Stimulated activated CD4-positive, alpha-beta T cell treated with anti-CD3 and anti-CD28 coated beads, Interleukin-15, amount 100 ng/mL, for 48 hours (primary cell): Measurements from ENCODE around the gene DNAJB4.
A peak's percentile ranks its signal among the peaks of the same experiment; 100 is the strongest.

Source experiments
- DNase-seq, 2 donors: peaks; one replicate each; pipeline ENCODE4 v3.0.0-alpha.2; 2020; ENCODE audit warnings: low read depth in 2 of 2

Gene DNAJB4

GRCh38 chr1:78038071-78038470 is 33.3 kb downstream of the DNAJB4 start:
- DNase-seq = no peak

- DNase-seq = no peak
Observed at GRCh38 chr1:78038491-78038939, 33.8 kb downstream of the DNAJB4 start.

GRCh38 chr1:78040484-78041089 is 35.8 kb downstream of the DNAJB4 start:
- no peak for DNase-seq

GRCh38 chr1:78043436-78043835 is 38.7 kb downstream of the DNAJB4 start:
- DNase-seq = no peak

GRCh38 chr1:78044796-78045562 is 40.2 kb downstream of the DNAJB4 start:
- DNase-seq = no peak

GRCh38 chr1:78045563-78045925 is 40.8 kb downstream of the DNAJB4 start:
- no peak for DNase-seq

GRCh38 chr1:78045926-78046778 is 41.4 kb downstream of the DNAJB4 start, which contains the start of gene GIPC2:
GIPC2 (plus strand) TSS chr1:78045966; CDS start chr1:78046095, 129 bp downstream.
- peak; percentile 4 to 26 for DNase-seq

- no peak for DNase-seq
Observed at GRCh38 chr1:78047106-78047505, 42.4 kb downstream of the DNAJB4 start.

GRCh38 chr1:78047631-78048030 is 42.9 kb downstream of the DNAJB4 start:
- no peak for DNase-seq

GRCh38 chr1:78048446-78048845 is 43.7 kb downstream of the DNAJB4 start:
- no peak for DNase-seq

GRCh38 chr1:78049396-78049795 is 44.7 kb downstream of the DNAJB4 start:
- DNase-seq = no peak

GRCh38 chr1:78051005-78051404 is 46.3 kb downstream of the DNAJB4 start:
- DNase-seq = no peak

GRCh38 chr1:78052685-78053405 is 48.1 kb downstream of the DNAJB4 start:
- no peak for DNase-seq

- DNase-seq = no peak
Observed at GRCh38 chr1:78053498-78053897, 48.8 kb downstream of the DNAJB4 start.

GRCh38 chr1:78054559-78054958 is 49.8 kb downstream of the DNAJB4 start:
- DNase-seq = no peak

GRCh38 chr1:78054972-78055371 is 50.2 kb downstream of the DNAJB4 start:
- no peak for DNase-seq

- no peak for DNase-seq
Observed at GRCh38 chr1:78055565-78056132, 50.9 kb downstream of the DNAJB4 start.

- DNase-seq = no peak
Observed at GRCh38 chr1:78058670-78059069, 53.9 kb downstream of the DNAJB4 start.

- DNase-seq = no peak
Observed at GRCh38 chr1:78060857-78061563, 56.3 kb downstream of the DNAJB4 start.

- DNase-seq = no peak
Observed at GRCh38 chr1:78061825-78062523, 57.2 kb downstream of the DNAJB4 start.
